Neural progenitor cell (in vitro differentiated cells): ENCODE measurements around the gene SFR1. TPM values are rescaled to one million over a fixed set of nuclear protein-coding genes. Genes with fewer than 3 reads are reported as not detected.

Experiments used
- DNase-seq: peaks from one replicate; pipeline ENCODE4 v3.0.0-alpha.2; 2016; ENCODE audit warnings: low spot score
- H2AFZ ChIP-seq: fragments of 200-600 bp; sonication (generic); replicated peaks from 2 replicates; pipeline ENCODE4 v1.6.1; 2016; ENCODE audit warnings: antibody characterized with exemption
- H3F3A ChIP-seq: fragments of 200-600 bp; sonication (generic); 2 replicates; pipeline ENCODE4 v1.6.1; 2016; ENCODE audit warnings: antibody characterized with exemption, low read depth
- H3K27ac ChIP-seq: fragments of 200-600 bp; sonication (generic); 2 replicates; pipeline ENCODE4 v1.5.1; 2016; ENCODE audit warnings: mild to moderate bottlenecking
- H3K27me3 ChIP-seq: fragments of 200-600 bp; sonication (generic); 2 replicates; pipeline ENCODE4 v1.6.1; 2016; ENCODE audit warnings: mild to moderate bottlenecking, moderate library complexity
- H3K36me3 ChIP-seq: fragments of 200-600 bp; sonication (generic); 2 replicates; pipeline ENCODE4 v1.5.1; 2016
- H3K4me1 ChIP-seq: fragments of 200-600 bp; sonication (generic); 2 replicates; pipeline ENCODE4 v1.6.1; 2016; ENCODE audit warnings: mixed run types
- H3K4me2 ChIP-seq: fragments of 200-600 bp; sonication (generic); 2 replicates; pipeline ENCODE4 v1.6.1; 2016
- H3K4me3 ChIP-seq: fragments of 200-600 bp; sonication (generic); 2 replicates; pipeline ENCODE4 v1.5.1; 2016
- H3K79me2 ChIP-seq: fragments of 200-600 bp; sonication (generic); 2 replicates; pipeline ENCODE4 v1.6.1; 2016; ENCODE audit warnings: low read depth
- H3K9ac ChIP-seq: fragments of 200-600 bp; sonication (generic); 2 replicates; pipeline ENCODE4 v1.6.1; 2016
- H3K9me3 ChIP-seq: fragments of 200-600 bp; sonication (generic); 2 replicates; pipeline ENCODE4 v1.5.1; 2016; ENCODE audit warnings: low read depth
- H4K20me1 ChIP-seq: fragments of 200-600 bp; sonication (generic); 2 replicates; pipeline ENCODE4 v1.6.1; 2016; ENCODE audit warnings: low read depth
- H3K27ac Mint-ChIP-seq: 3 replicates; pipeline ENCODE4 v1.8.0; 2021; ENCODE audit warnings: mixed read lengths
- H3K27me3 Mint-ChIP-seq: 2 replicates; pipeline ENCODE4 v1.8.0; 2022; ENCODE audit warnings: low read depth, mild to moderate bottlenecking, inconsistent platforms, moderate library complexity, mixed read lengths; ENCODE audit not compliant: insufficient read depth
- H3K36me3 Mint-ChIP-seq: 3 replicates; pipeline ENCODE4 v1.8.0; 2021; ENCODE audit warnings: mixed read lengths
- H3K4me1 Mint-ChIP-seq: 3 replicates; pipeline ENCODE4 v1.8.0; 2021; ENCODE audit warnings: mixed read lengths
- H3K4me3 Mint-ChIP-seq: 3 replicates; pipeline ENCODE4 v1.8.0; 2021; ENCODE audit warnings: mild to moderate bottlenecking, moderate library complexity, mixed read lengths
- H3K9me3 Mint-ChIP-seq: 3 replicates; pipeline ENCODE4 v1.8.0; 2020; ENCODE audit warnings: mixed read lengths
- CTCF ChIP-seq: fragments of 200-600 bp; sonication (generic); IDR thresholded peaks from 2 replicates; pipeline ENCODE4 v1.5.1; 2017; ENCODE audit warnings: antibody characterized with exemption, mild to moderate bottlenecking
- EZH2 ChIP-seq: fragments of 200-600 bp; sonication (generic); IDR thresholded peaks from 2 replicates; pipeline ENCODE4 v1.6.1; 2017; ENCODE audit warnings: antibody characterized with exemption, mild to moderate bottlenecking, moderate library complexity
- EZH2phosphoT487 ChIP-seq: fragments of 200-600 bp; sonication (generic); IDR thresholded peaks from 2 replicates; pipeline ENCODE4 v1.6.1; 2017; ENCODE audit warnings: antibody characterized with exemption
- total RNA-seq: library from RNA; depleted of rRNA; stranded (reverse); fragments of >200 nt; gene quantifications from 2 replicates; pipeline ENCODE4 v1.2.3, GENCODE V29; 2015; ENCODE audit warnings: low replicate concordance

Gene SFR1
- total RNA-seq, 1 donor from 2014 or later = 18.2 TPM

GRCh38 chr10:104120903-104121484 lies 977 bp upstream of the SFR1 start:
- Histone ChIP-seq H3K27ac (peak overlapping the region; percentile 98), H3K9me3 (no peaks in the 10 kb centered on the region), H3K4me3 (peak overlapping the region; percentile 63), H3K27me3 (no peaks in the 10 kb centered on the region), H3F3A (peaks cover 32% of the 10 kb centered on the region), H3K9ac (peak overlapping the region; percentile 54), H3K4me1 (peaks cover 30% of the 10 kb centered on the region), H2AFZ (peak overlapping the region; percentile 96), H3K79me2 (peaks cover 20% of the 10 kb centered on the region), H4K20me1 (no peaks in the 10 kb centered on the region), H3K36me3 (no peaks in the 10 kb centered on the region), H3K4me2 (peak overlapping the region; percentile 82)
- H3K4me1 Mint-ChIP-seq = peaks cover 28% of the 10 kb centered on the region
- TF ChIP-seq CTCF (no peak), EZH2 (no peak), EZH2phosphoT487 (no peak)
- H3K27me3 Mint-ChIP-seq = no peaks in the 10 kb centered on the region
- DNase-seq = peak; percentile 87
- peak overlapping the region; percentile 99 for H3K27ac Mint-ChIP-seq
- peak overlapping the region; percentile 93 for H3K4me3 Mint-ChIP-seq
- H3K9me3 Mint-ChIP-seq = no peaks in the 10 kb centered on the region
- H3K36me3 Mint-ChIP-seq = peaks cover 4% of the 10 kb centered on the region

DNA sequence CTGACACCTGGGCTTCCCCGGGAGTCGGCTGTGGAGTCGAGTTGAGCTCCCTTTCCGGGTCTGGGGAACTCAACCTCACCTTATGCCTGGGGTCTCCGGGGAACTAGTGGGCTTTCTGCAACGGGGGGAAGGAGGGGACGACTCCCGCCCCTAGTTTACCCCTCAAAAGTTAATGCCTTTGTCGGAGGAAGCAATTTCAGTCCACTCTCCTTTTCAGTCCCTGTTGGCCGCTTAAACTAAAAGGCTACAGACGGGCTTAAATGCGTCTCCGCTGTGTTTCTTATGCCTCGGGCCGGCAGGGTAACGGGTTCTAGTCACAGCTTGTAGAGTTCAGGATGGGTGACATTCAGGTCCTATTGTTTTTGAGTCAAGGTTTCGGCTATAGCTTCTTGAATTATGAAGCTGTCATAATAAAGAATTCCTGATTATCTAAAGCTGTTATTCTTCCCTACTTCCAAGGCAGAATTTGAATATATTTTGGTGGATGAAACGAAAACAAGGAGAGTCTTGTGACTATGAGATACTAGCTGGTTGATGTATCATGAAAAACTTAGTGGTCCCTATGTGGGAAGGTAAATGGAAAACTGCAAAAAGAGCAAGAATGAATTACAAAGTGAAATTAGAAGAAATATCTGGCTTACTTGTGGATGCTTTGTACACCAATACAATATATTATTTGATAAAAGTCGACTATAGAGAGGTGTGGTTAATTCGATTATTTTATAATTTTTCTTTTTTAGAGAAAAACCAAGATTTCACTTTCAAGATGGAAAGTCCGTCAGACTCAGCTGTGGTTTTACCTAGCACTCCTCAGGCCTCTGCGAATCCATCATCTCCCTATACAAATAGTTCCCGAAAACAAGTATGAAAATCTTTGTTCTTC lies 495 bp downstream of the SFR1 start:
- Histone ChIP-seq H3K4me3 (peak overlapping the region; percentile 70), H3K4me2 (peak overlapping the region; percentile 88), H3K79me2 (peaks cover 20% of the 10 kb centered on the region), H2AFZ (peak overlapping the region; percentile 66), H3K9me3 (no peaks in the 10 kb centered on the region), H3F3A (peaks cover 42% of the 10 kb centered on the region), H3K36me3 (no peaks in the 10 kb centered on the region), H3K27ac (peak overlapping the region; percentile 86), H4K20me1 (no peaks in the 10 kb centered on the region), H3K4me1 (peaks cover 40% of the 10 kb centered on the region), H3K27me3 (no peaks in the 10 kb centered on the region), H3K9ac (peak overlapping the region; percentile 45)
- H3K27ac Mint-ChIP-seq = peak overlapping the region; percentile 94
- TF ChIP-seq EZH2 = no peak
- no peaks in the 10 kb centered on the region for H3K9me3 Mint-ChIP-seq
- no peak for DNase-seq
- H3K36me3 Mint-ChIP-seq = peaks cover 7% of the 10 kb centered on the region
- H3K27me3 Mint-ChIP-seq = no peaks in the 10 kb centered on the region
- H3K4me1 Mint-ChIP-seq = peaks cover 35% of the 10 kb centered on the region
- peak overlapping the region; percentile 93 for H3K4me3 Mint-ChIP-seq

GRCh38 chr10:104123397-104123796 lies 1.4 kb downstream of the SFR1 start:
- peak overlapping the region; percentile 38 for H2AFZ ChIP-seq
- H3K4me2 ChIP-seq = peak overlapping the region; percentile 88
- no peaks in the 10 kb centered on the region for H3K9me3 Mint-ChIP-seq
- peaks cover 7% of the 10 kb centered on the region for H3K36me3 Mint-ChIP-seq
- TF ChIP-seq EZH2 = no peak
- no peak for TF ChIP-seq EZH2phosphoT487
- peak; percentile 34 for TF ChIP-seq CTCF
- H3K79me2 ChIP-seq = peaks cover 20% of the 10 kb centered on the region
- peaks cover 44% of the 10 kb centered on the region for H3F3A ChIP-seq
- H3K9me3 ChIP-seq = no peaks in the 10 kb centered on the region
- H3K4me1 Mint-ChIP-seq = peaks cover 37% of the 10 kb centered on the region
- H3K27ac Mint-ChIP-seq = no peak overlapping the region
- H3K27ac ChIP-seq = no peak overlapping the region
- no peaks in the 10 kb centered on the region for H3K27me3 Mint-ChIP-seq
- no peaks in the 10 kb centered on the region for H3K27me3 ChIP-seq
- no peak for DNase-seq
- no peaks in the 10 kb centered on the region for H4K20me1 ChIP-seq
- peak overlapping the region; percentile 93 for H3K4me3 Mint-ChIP-seq
- no peaks in the 10 kb centered on the region for H3K36me3 ChIP-seq
- H3K9ac ChIP-seq = no peak overlapping the region
- peaks cover 43% of the 10 kb centered on the region for H3K4me1 ChIP-seq
- H3K4me3 ChIP-seq = peak overlapping the region; percentile 70
